Stimulated activated CD4-positive, alpha-beta T cell treated with anti-CD3 and anti-CD28 coated beads, Interleukin-1b, Interleukin-23, amount 100 ng/mL, for 24 hours (primary cell): ENCODE measurements around the gene MRPL43.
"Not testable (repeated sequence)": the region's sequence is repeated elsewhere in the genome, so short reads cannot be mapped to it uniquely, and the experiment has no call there.

Source experiments
- DNase-seq, 4 experiments: peaks; one replicate each; pipeline ENCODE4 v3.0.0-alpha.2; 2020; ENCODE audit warnings: low read depth in 4 of 4, low spot score in 1 of 4

The MRPL43 gene

GRCh38 chr10:100984672-100985177 is 2.6 kb downstream of the MRPL43 start:
- DNase-seq = no peak

- no peak for DNase-seq
These were observed 3.2 kb downstream of the MRPL43 start for GRCh38 chr10:100983868-100984671.

GRCh38 chr10:100982916-100983830 is 4.1 kb downstream of the MRPL43 start:
- DNase-seq = no peak

GRCh38 chr10:100981178-100981772 is 6.0 kb downstream of the MRPL43 start:
- DNase-seq = no peak

GRCh38 chr10:100980711-100981110 is 6.6 kb downstream of the MRPL43 start:
- DNase-seq = no peak

GRCh38 chr10:100980311-100980710 is 7.0 kb downstream of the MRPL43 start:
- DNase-seq = no peak

GRCh38 chr10:100979791-100980272 is 7.5 kb downstream of the MRPL43 start:
- DNase-seq = no peak

GRCh38 chr10:100978901-100979195 is 8.4 kb downstream of the MRPL43 start:
- DNase-seq = no peak

- no peak for DNase-seq
These were observed 9.0 kb downstream of the MRPL43 start for GRCh38 chr10:100978121-100978900.

GRCh38 chr10:100977436-100977835 is 9.9 kb downstream of the MRPL43 start:
- no peak for DNase-seq

- DNase-seq = no peak
These were observed 10.4 kb downstream of the MRPL43 start for GRCh38 chr10:100976906-100977305.

- not testable (repeated sequence) for DNase-seq
These were observed 11.9 kb downstream of the MRPL43 start for GRCh38 chr10:100975397-100975796.

GRCh38 chr10:100972904-100973535 is 14.3 kb downstream of the MRPL43 start:
- DNase-seq = no peak

- DNase-seq = no peak
These were observed 15.0 kb downstream of the MRPL43 start for GRCh38 chr10:100972115-100972903.

- DNase-seq = no peak
These were observed 16.1 kb downstream of the MRPL43 start for GRCh38 chr10:100970914-100971811.

GRCh38 chr10:100970076-100970913 is 17.0 kb downstream of the MRPL43 start:
- DNase-seq = no peak
